IMR-90 (cell line): Measurements from ENCODE around the gene ZNF366. TPM values are rescaled to one million over a fixed set of nuclear protein-coding genes. Genes with fewer than 3 reads are reported as not detected.

Experiments used
- ATAC-seq: fragments of 200-7000 bp; cut with Tn5 transposase; 2 replicates; pipeline ENCODE4 v1.9.1; 2020; ENCODE audit warnings: low read depth, mild to moderate bottlenecking, moderate library complexity
- BruUV-seq: library from RNA; stranded (reverse); fragments of 400-500 nt; replicated peaks from 2 replicates; lab custom pipeline; 2021; lab: Mats Ljungman, UMichigan
- CTCF ChIA-PET: fragments of 300-600 bp; formaldehyde crosslinking; extraction: SDS; loops from one replicate; lab custom pipeline; 2021; ENCODE audit warnings: antibody characterized with exemption; lab: Yijun Ruan, JAX
- POLR2A ChIA-PET: fragments of 300-600 bp; sonication (Branson Sonifier 250); formaldehyde crosslinking; loops from one replicate; lab custom pipeline; 2022; ENCODE audit warnings: antibody characterized with exemption; ENCODE audit not compliant: unreplicated experiment; lab: Charles Lee
- DNase-seq: peaks from one replicate; pipeline ENCODE4 v3.0.0; 2013
- H2AFZ ChIP-seq: replicated peaks from 2 replicates; pipeline ENCODE3; 2013; ENCODE audit warnings: low read length, mild to moderate bottlenecking; ENCODE audit not compliant: poor library complexity
- H2AK5ac ChIP-seq: 2 replicates; pipeline ENCODE4 v1.6.1; 2013; ENCODE audit warnings: low read depth, low read length, inconsistent platforms
- H2AK9ac ChIP-seq: replicated peaks from 2 replicates; pipeline ENCODE3; 2013; ENCODE audit warnings: mild to moderate bottlenecking, low read depth, low read length, moderate library complexity; ENCODE audit not compliant: poor library complexity
- H2BK120ac ChIP-seq: 2 replicates; pipeline ENCODE4 v1.6.1; 2013; ENCODE audit warnings: low read depth, low read length, inconsistent platforms
- H2BK15ac ChIP-seq: 3 replicates; pipeline ENCODE4 v1.6.1; 2013; ENCODE audit warnings: low read depth, low read length, inconsistent platforms
- H2BK20ac ChIP-seq: 2 replicates; pipeline ENCODE4 v1.6.1; 2013; ENCODE audit warnings: low read depth, mild to moderate bottlenecking, inconsistent platforms, low read length, moderate library complexity
- H2BK5ac ChIP-seq: 2 replicates; pipeline ENCODE4 v1.6.1; 2013; ENCODE audit warnings: mild to moderate bottlenecking, low read depth, low read length, inconsistent platforms; ENCODE audit not compliant: poor library complexity, severe bottlenecking
- H3K14ac ChIP-seq: replicated peaks from 2 replicates; pipeline ENCODE4 v1.6.1; 2013; ENCODE audit warnings: low read depth, low read length, inconsistent platforms
- H3K18ac ChIP-seq: 2 replicates; pipeline ENCODE4 v1.6.1; 2013; ENCODE audit warnings: low read depth, low read length, control low read depth
- H3K23ac ChIP-seq: 2 replicates; pipeline ENCODE4 v1.6.1; 2013; ENCODE audit warnings: low read depth, low read length, inconsistent platforms
- H3K27ac ChIP-seq: 2 replicates; pipeline ENCODE4 v1.5.1; 2013; ENCODE audit warnings: mild to moderate bottlenecking, control low read depth, low read length; ENCODE audit not compliant: insufficient read depth
- H3K27me3 ChIP-seq: 2 replicates; pipeline ENCODE4 v1.6.1; 2013; ENCODE audit warnings: low read length; ENCODE audit not compliant: control insufficient read depth, insufficient read depth
- H3K36me3 ChIP-seq: 2 replicates; pipeline ENCODE4 v1.6.1; 2013; ENCODE audit warnings: low read length, mixed read lengths; ENCODE audit not compliant: control insufficient read depth, insufficient read depth
- H3K4ac ChIP-seq: 2 replicates; pipeline ENCODE4 v1.6.1; 2013; ENCODE audit warnings: low read depth, low read length, inconsistent platforms
- H3K4me1 ChIP-seq: 2 replicates; pipeline ENCODE4 v1.6.1; 2013; ENCODE audit warnings: low read length, mixed read lengths; ENCODE audit not compliant: control insufficient read depth, insufficient read depth
- H3K4me2 ChIP-seq: 2 replicates; pipeline ENCODE4 v1.6.1; 2013; ENCODE audit warnings: low read depth, mild to moderate bottlenecking, control low read depth, low read length, moderate library complexity
- H3K4me3 ChIP-seq: 2 replicates; pipeline ENCODE4 v1.5.1; 2013; ENCODE audit warnings: low read depth, mild to moderate bottlenecking, control low read depth, low read length, moderate library complexity; ENCODE audit not compliant: insufficient read depth
- H3K56ac ChIP-seq: 2 replicates; pipeline ENCODE4 v1.6.1; 2013; ENCODE audit warnings: low read length, inconsistent platforms; ENCODE audit not compliant: insufficient read depth; ENCODE audit errors: extremely low read depth
- H3K79me1 ChIP-seq, 2 experiments: 2 replicates each; pipeline ENCODE4 v1.6.1; 2013; ENCODE audit warnings: low read length in 2 of 2, inconsistent platforms in 1 of 2, low read depth in 1 of 2
- H3K9ac ChIP-seq: 2 replicates; pipeline ENCODE4 v1.6.1; 2013; ENCODE audit warnings: low read depth, low read length, control low read depth
- H3K9me1 ChIP-seq: 2 replicates; pipeline ENCODE4 v1.6.1; 2013; ENCODE audit warnings: low read length, inconsistent platforms; ENCODE audit not compliant: insufficient read depth
- H3K9me3 ChIP-seq: 2 replicates; pipeline ENCODE4 v1.6.1; 2013; ENCODE audit warnings: low read length; ENCODE audit not compliant: control insufficient read depth, insufficient read depth
- H4K20me1 ChIP-seq: 2 replicates; pipeline ENCODE4 v1.6.1; 2013; ENCODE audit warnings: low read length, inconsistent platforms; ENCODE audit not compliant: insufficient read depth
- H4K5ac ChIP-seq: 2 replicates; pipeline ENCODE4 v1.6.1; 2013; ENCODE audit warnings: mild to moderate bottlenecking, low read depth, low read length, control low read depth
- H4K8ac ChIP-seq, 2 experiments: 2 replicates each; pipeline ENCODE4 v1.6.1; 2013; ENCODE audit warnings: low read depth in 2 of 2, low read length in 2 of 2, control low read depth in 1 of 2, inconsistent platforms in 1 of 2
- H4K91ac ChIP-seq: 2 replicates; pipeline ENCODE4 v1.6.1; 2013; ENCODE audit warnings: low read depth, low read length, inconsistent platforms; ENCODE audit not compliant: insufficient read depth
- BHLHE40 ChIP-seq: fragments of 150-350 bp; IDR thresholded peaks from 2 replicates; pipeline ENCODE4 v1.6.1; 2016; ENCODE audit warnings: mild to moderate bottlenecking, low read depth, low read length
- CHD1 ChIP-seq: IDR thresholded peaks from 2 replicates; pipeline ENCODE4 v1.6.1; 2012; ENCODE audit warnings: low read depth, low read length, improper control_type of control experiment
- FOS ChIP-seq: fragments of 150-350 bp; IDR thresholded peaks from 2 replicates; pipeline ENCODE4 v1.6.1; 2016; ENCODE audit warnings: low read depth, low read length
- MAFK ChIP-seq: IDR thresholded peaks from 2 replicates; pipeline ENCODE4 v1.6.1; 2012; ENCODE audit warnings: low read depth, low read length, improper control_type of control experiment
- MAZ ChIP-seq: IDR thresholded peaks from 2 replicates; pipeline ENCODE4 v1.6.1; 2012; ENCODE audit warnings: low read depth, mild to moderate bottlenecking, low read length, improper control_type of control experiment, moderate library complexity, borderline replicate concordance
- MXI1 ChIP-seq: IDR thresholded peaks from 2 replicates; pipeline ENCODE4 v1.6.1; 2012; ENCODE audit warnings: low read depth, mild to moderate bottlenecking, low read length, moderate library complexity, borderline replicate concordance
- RCOR1 ChIP-seq: IDR thresholded peaks from 2 replicates; pipeline ENCODE4 v1.6.1; 2012; ENCODE audit warnings: mild to moderate bottlenecking, low read length, improper control_type of control experiment; ENCODE audit not compliant: insufficient replicate concordance
- RFX5 ChIP-seq: IDR thresholded peaks from 2 replicates; pipeline ENCODE4 v1.8.0; 2012; ENCODE audit warnings: low read depth, mild to moderate bottlenecking, low read length, moderate library complexity
- SMC3 ChIP-seq: fragments of 150-350 bp; IDR thresholded peaks from 2 replicates; pipeline ENCODE4 v1.6.1; 2016; ENCODE audit warnings: low read depth, mild to moderate bottlenecking, antibody characterized with exemption, low read length, moderate library complexity
- WGBS, 2 experiments: methylation state at CpG; one replicate each; pipeline versions ENCODE4 v1.1.5 to v1.1.7; 2013; ENCODE audit warnings: missing lambda C conversion rate in 2 of 2; ENCODE audit not compliant: insufficient read length in 1 of 2; ENCODE audit errors: extremely low coverage in 2 of 2; 5-methylcytosine and 5-hydroxymethylcytosine counted together
- dilution Hi-C: fragments of 300-500 bp; cut with HindIII; formaldehyde crosslinking; loops from one replicate; pipeline ENCODE4 v1.14.3; 2018; ENCODE audit warnings: low sequenced_read_pairs; ENCODE audit not compliant: unreplicated experiment
- in situ Hi-C: fragments of 300-500 bp; cut with MboI; formaldehyde crosslinking; loops from 3 replicates; pipeline ENCODE4 v1.14.3; 2019; ENCODE audit warnings: low sequenced_read_pairs, inconsistent platforms, mixed read lengths
- intact Hi-C: fragments of 100-400 bp; cut with micrococcal nuclease; formaldehyde crosslinking; loops from 2 replicates; pipeline ENCODE4 v1.10.0; 2022
- polyA plus RNA-seq, 3 experiments: library from polyadenylated mRNA; depleted of rRNA; stranded (reverse); fragments of >200 nt; gene quantifications; 2 replicates each; pipeline ENCODE4 v1.2.3, GENCODE V29; 2012; ENCODE audit warnings: low replicate concordance in 1 of 3
- total RNA-seq: library from RNA; depleted of rRNA; stranded (reverse); fragments of >200 nt; gene quantifications from 2 replicates; pipeline ENCODE4 v1.2.3, GENCODE V29; 2012
- TF ChIP-seq, protein P1 (sequence below): fragments of 150-350 bp; IDR thresholded peaks from 2 replicates; pipeline ENCODE4 v1.6.1; 2017; ENCODE audit warnings: mild to moderate bottlenecking, antibody characterized with exemption, low read length, low read depth
- TF ChIP-seq, protein P2 (sequence below): conservative IDR thresholded peaks from 2 replicates; pipeline ENCODE4 v1.5.1; 2012; ENCODE audit warnings: mild to moderate bottlenecking, low read depth, low read length, improper control_type of control experiment

ZNF366 gene
- total and polyA plus RNA-seq, 2 of the 4 experiments (the other 2 are of a cell fraction), result not detected

DNA sequence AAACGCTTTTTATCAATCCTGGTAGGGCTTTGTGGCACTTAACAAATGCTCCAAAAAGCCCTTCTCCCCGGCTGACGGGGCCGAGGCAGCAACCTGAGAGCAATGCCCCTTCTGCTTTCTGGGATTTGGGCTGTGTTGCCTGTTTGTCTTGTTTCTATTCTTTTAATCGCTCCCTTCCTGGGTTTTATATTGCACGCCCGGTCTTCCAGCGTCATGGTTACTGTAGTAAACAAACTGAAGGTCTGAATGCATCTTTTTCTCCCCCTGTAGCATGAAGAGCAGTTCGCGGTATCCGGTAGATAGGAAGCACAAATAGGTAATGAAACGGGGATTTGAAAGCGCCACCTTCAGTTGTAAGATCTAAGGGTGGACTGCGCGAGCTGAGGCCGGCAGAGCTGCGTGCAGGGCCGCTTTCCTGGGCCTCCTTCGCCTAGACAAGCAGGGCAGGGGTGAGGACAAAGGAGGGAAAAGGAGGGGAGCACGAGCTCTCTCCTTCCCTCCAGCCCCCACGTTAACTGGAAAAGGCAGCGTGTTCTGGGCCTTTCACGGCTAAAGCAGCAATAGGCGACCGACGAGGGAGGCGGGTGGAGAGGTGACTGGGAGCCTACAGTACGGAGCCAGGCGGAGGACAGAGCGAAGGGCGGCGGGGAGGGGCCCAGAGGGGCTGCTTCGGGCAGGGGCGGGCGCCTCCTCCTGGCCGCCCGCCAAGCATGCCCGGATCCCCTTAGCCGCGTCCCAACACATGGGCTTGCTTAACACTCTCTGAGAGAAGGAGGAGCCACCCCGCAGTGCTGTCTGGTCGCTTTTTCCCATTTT is 49.3 kb upstream of the ZNF366 start:
- peak overlapping the region; percentile 80 for H2BK20ac ChIP-seq
- H3K27ac ChIP-seq, result peak overlapping the region; percentile 56
- in situ Hi-C loops, result no loop called here
- H3K23ac ChIP-seq, result peak overlapping the region; percentile 75
- peaks cover 21% of the 10 kb centered on the region for H3K4me1 ChIP-seq
- peak overlapping the region; percentile 75 for H3K9ac ChIP-seq
- dilution Hi-C loops, result no loop called here
- H2BK120ac ChIP-seq, result peak overlapping the region; percentile 92
- peak overlapping the region; percentile 86 for H3K14ac ChIP-seq
- peak overlapping the region; percentile 85 for H4K91ac ChIP-seq
- H3K9me3 ChIP-seq, result no peaks in the 10 kb centered on the region
- intact Hi-C loops, result loop anchor here (2.0 kb wide), 1 partner anchor 262 kb away; no protein-coding TSS in a partner anchor
- no peaks in the 10 kb centered on the region for H3K79me1 ChIP-seq
- H3K27me3 ChIP-seq, result no peaks in the 10 kb centered on the region
- no TSS peak for BruUV-seq
- peak overlapping the region; percentile 43; the same call in 1 of the 3 replicates for H2BK15ac ChIP-seq
- H4K20me1 ChIP-seq, result no peaks in the 10 kb centered on the region
- peak overlapping the region; percentile 27; the same call in 1 of the 2 replicates for H3K56ac ChIP-seq
- DNase-seq (peak; percentile 56), ATAC-seq (peak; percentile 79)
- H4K5ac ChIP-seq, result peak overlapping the region; percentile 96
- H2AK5ac ChIP-seq, result peak overlapping the region; percentile 25; the same call in 1 of the 2 replicates
- peak overlapping the region; percentile 96 for H3K4me2 ChIP-seq
- H3K36me3 ChIP-seq, result no peaks in the 10 kb centered on the region
- H3K18ac ChIP-seq, result peak overlapping the region; percentile 91
- TF ChIP-seq, protein P1, sequence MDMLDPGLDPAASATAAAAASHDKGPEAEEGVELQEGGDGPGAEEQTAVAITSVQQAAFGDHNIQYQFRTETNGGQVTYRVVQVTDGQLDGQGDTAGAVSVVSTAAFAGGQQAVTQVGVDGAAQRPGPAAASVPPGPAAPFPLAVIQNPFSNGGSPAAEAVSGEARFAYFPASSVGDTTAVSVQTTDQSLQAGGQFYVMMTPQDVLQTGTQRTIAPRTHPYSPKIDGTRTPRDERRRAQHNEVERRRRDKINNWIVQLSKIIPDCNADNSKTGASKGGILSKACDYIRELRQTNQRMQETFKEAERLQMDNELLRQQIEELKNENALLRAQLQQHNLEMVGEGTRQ, result no peak
- no peak for TF ChIP-seq RFX5
- TF ChIP-seq FOS, result no peak
- TF ChIP-seq, protein P2, sequence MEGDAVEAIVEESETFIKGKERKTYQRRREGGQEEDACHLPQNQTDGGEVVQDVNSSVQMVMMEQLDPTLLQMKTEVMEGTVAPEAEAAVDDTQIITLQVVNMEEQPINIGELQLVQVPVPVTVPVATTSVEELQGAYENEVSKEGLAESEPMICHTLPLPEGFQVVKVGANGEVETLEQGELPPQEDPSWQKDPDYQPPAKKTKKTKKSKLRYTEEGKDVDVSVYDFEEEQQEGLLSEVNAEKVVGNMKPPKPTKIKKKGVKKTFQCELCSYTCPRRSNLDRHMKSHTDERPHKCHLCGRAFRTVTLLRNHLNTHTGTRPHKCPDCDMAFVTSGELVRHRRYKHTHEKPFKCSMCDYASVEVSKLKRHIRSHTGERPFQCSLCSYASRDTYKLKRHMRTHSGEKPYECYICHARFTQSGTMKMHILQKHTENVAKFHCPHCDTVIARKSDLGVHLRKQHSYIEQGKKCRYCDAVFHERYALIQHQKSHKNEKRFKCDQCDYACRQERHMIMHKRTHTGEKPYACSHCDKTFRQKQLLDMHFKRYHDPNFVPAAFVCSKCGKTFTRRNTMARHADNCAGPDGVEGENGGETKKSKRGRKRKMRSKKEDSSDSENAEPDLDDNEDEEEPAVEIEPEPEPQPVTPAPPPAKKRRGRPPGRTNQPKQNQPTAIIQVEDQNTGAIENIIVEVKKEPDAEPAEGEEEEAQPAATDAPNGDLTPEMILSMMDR, result 0 out of 2 replicates have a peak, but pooled peaks have one; percentile 14
- no peak for TF ChIP-seq CHD1
- 0 out of 2 replicates have a peak, but pooled peaks have one; percentile 17 for TF ChIP-seq MAZ
- 0 out of 2 replicates have a peak, but pooled peaks have one; percentile 30 for TF ChIP-seq MXI1
- no peak for TF ChIP-seq SMC3
- no peak for TF ChIP-seq MAFK
- no peak for TF ChIP-seq RCOR1
- TF ChIP-seq BHLHE40, result no peak
- H2AK9ac ChIP-seq, result peak overlapping the region; percentile 70
- H2BK5ac ChIP-seq, result peak overlapping the region; percentile 44
- peak overlapping the region; percentile 29 for H3K4me3 ChIP-seq
- peak overlapping the region in 1 of 2 experiments; percentile 79 for H4K8ac ChIP-seq
- H2AFZ ChIP-seq, result peak overlapping the region; percentile 96
- WGBS, 2 experiments, result 3% methylated on average over 4 of the region's 42 CpGs; no CpG with 5 or more reads in 1 of the 2 experiments
- H3K9me1 ChIP-seq, result peaks cover 10% of the 10 kb centered on the region
- ChIA-PET CTCF (interaction anchor here (0.6 to 1.1 kb wide), 2 partner anchors 154 to 186 kb away, joined by 3 read pairs; no protein-coding TSS in a partner anchor), POLR2A (no interaction called here)
- peak overlapping the region; percentile 85 for H3K4ac ChIP-seq
